IPS-15b (cell line): ENCODE data around the gene WIPF2.
A peak's percentile ranks its signal among the peaks of the same experiment; 100 is the strongest.
"Not testable (repeated sequence)": the region's sequence is repeated elsewhere in the genome, so short reads cannot be mapped to it uniquely, and the experiment has no call there.

Experiments
- H3K27me3 ChIP-seq: one replicate; pipeline ENCODE4 v1.6.1; 2013; ENCODE audit warnings: low read length; ENCODE audit not compliant: control insufficient read depth, insufficient read depth
- H3K36me3 ChIP-seq: one replicate; pipeline ENCODE4 v1.6.1; 2013; ENCODE audit warnings: low read length; ENCODE audit not compliant: control insufficient read depth, insufficient read depth
- H3K4me1 ChIP-seq: one replicate; pipeline ENCODE4 v1.6.1; 2013; ENCODE audit warnings: mild to moderate bottlenecking, low read length; ENCODE audit not compliant: control insufficient read depth, insufficient read depth
- H3K4me3 ChIP-seq: one replicate; pipeline ENCODE4 v1.5.1; 2013; ENCODE audit warnings: low read depth, low read length
- H3K9ac ChIP-seq: one replicate; pipeline ENCODE4 v1.6.1; 2013; ENCODE audit warnings: low read depth, mild to moderate bottlenecking, low read length
- H3K9me3 ChIP-seq: one replicate; pipeline ENCODE4 v1.6.1; 2013; ENCODE audit warnings: mild to moderate bottlenecking, low read length; ENCODE audit not compliant: control insufficient read depth, insufficient read depth

The WIPF2 gene

GRCh38 chr17:40287494-40288369 is 68.6 kb downstream of the WIPF2 start, which contains the start of gene CDC6:
TSS of gene CDC6 (plus strand) at chr17:40287879. CDS start at chr17:40289421, 1,542 bp downstream.
- peak within 1 kb of the TSS; percentile 93 for H3K4me3 ChIP-seq
- H3K9ac ChIP-seq = peak within 1 kb of the TSS; percentile 92
- H3K27me3 ChIP-seq = no peaks in the 10 kb centered on the region
- peaks cover 16% of the 10 kb centered on the region for H3K36me3 ChIP-seq
- no peaks in the 10 kb centered on the region for H3K9me3 ChIP-seq
- peaks cover 5% of the 10 kb centered on the region for H3K4me1 ChIP-seq

DNA sequence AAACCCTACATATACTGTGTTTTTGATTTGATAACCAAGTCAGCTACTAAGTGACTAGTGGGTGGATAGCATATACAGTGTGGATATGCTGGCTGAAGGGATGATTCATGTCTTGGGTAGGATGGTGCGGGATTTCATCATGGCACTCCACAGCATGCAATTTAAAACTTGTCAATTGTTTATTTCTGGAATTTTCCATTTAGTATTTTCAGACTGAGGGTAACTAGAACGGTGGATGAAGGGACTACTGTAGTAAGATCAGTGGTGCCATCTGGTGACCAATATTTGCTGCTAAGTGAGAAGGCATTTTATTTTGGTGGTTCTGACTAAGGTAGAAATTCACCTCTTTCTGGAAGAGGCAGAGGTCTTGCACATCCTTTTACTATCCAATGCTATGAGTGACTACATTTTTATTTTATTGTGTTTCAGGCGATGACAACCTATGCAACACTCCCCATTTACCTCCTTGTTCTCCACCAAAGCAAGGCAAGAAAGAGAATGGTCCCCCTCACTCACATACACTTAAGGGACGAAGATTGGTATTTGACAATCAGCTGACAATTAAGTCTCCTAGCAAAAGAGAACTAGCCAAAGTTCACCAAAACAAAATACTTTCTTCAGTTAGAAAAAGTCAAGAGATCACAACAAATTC is 71.7 kb downstream of the WIPF2 start:
- Histone ChIP-seq H3K36me3 (peaks cover 25% of the 10 kb centered on the region), H3K4me1 (peaks cover 5% of the 10 kb centered on the region), H3K9me3 (no peaks in the 10 kb centered on the region), H3K27me3 (no peaks in the 10 kb centered on the region), H3K9ac (no peak overlapping the region), H3K4me3 (no peak overlapping the region)

DNA sequence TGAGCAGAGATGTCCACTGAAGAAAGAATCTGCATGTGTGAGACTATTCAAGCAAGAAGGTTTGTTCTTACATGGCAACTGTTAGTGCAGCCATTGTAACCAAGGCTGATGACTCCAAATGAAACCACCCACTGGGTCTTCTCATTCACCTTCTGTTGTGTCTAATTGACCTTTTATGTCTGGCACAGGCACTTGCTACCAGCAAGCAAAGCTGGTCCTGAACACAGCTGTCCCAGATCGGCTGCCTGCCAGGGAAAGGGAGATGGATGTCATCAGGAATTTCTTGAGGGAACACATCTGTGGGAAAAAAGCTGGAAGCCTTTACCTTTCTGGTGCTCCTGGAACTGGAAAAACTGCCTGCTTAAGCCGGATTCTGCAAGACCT is 72.2 kb downstream of the WIPF2 start:
- Histone ChIP-seq H3K4me1 (peaks cover 5% of the 10 kb centered on the region), H3K9ac (no peak overlapping the region), H3K9me3 (no peaks in the 10 kb centered on the region), H3K27me3 (no peaks in the 10 kb centered on the region), H3K36me3 (peaks cover 25% of the 10 kb centered on the region), H3K4me3 (no peak overlapping the region)

DNA sequence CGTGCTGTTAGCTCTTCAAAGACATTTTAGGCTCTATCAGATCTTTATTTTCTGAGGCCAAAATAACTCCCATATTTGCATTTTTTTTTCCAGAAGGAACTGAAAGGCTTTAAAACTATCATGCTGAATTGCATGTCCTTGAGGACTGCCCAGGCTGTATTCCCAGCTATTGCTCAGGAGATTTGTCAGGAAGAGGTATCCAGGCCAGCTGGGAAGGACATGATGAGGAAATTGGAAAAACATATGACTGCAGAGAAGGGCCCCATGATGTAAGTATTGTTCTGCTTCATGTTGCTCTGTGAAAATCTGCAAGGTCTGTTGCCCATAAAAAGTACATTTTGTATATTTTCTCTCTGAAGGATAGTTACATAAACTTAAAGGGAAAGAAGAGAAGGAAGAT is 74.3 kb downstream of the WIPF2 start:
- Histone ChIP-seq H3K9ac (no peak overlapping the region), H3K36me3 (peaks cover 35% of the 10 kb centered on the region), H3K4me1 (peaks cover 3% of the 10 kb centered on the region), H3K9me3 (no peaks in the 10 kb centered on the region), H3K4me3 (no peak overlapping the region), H3K27me3 (no peaks in the 10 kb centered on the region)

- Histone ChIP-seq H3K9ac (no peak overlapping the region), H3K27me3 (no peaks in the 10 kb centered on the region), H3K4me3 (no peak overlapping the region), H3K4me1 (no peaks in the 10 kb centered on the region), H3K36me3 (peaks cover 36% of the 10 kb centered on the region), H3K9me3 (no peaks in the 10 kb centered on the region)
Measured at GRCh38 chr17:40295488-40296436, 76.7 kb downstream of the WIPF2 start.

- Histone ChIP-seq H3K9ac (no peak overlapping the region), H3K4me3 (no peak overlapping the region), H3K9me3 (no peaks in the 10 kb centered on the region), H3K27me3 (no peaks in the 10 kb centered on the region), H3K4me1 (no peaks in the 10 kb centered on the region), H3K36me3 (peaks cover 34% of the 10 kb centered on the region)
Measured at GRCh38 chr17:40297511-40297910, 78.4 kb downstream of the WIPF2 start.

DNA sequence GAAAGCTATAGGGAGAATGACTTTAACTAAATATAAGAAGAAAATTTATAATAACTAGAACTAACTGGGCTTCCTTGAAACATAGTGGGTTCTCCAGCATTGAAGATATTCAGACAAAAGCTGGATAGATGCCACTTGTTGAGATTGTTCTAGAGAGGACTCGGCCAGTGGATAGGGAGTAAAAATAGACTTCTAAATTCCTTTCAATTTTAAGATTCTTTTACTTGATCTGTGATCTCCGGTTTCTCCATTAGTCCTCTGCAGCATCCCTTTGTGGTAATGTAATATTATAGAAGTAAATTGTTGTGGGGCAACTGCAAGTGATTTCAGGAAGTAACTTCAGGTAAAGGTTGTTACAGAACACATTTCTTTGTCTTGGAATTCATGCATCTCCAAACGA is 79.6 kb downstream of the WIPF2 start:
- H3K9ac ChIP-seq = no peak overlapping the region
- peaks cover 36% of the 10 kb centered on the region for H3K36me3 ChIP-seq
- no peaks in the 10 kb centered on the region for H3K9me3 ChIP-seq
- no peaks in the 10 kb centered on the region for H3K27me3 ChIP-seq
- no peak overlapping the region for H3K4me3 ChIP-seq
- peaks cover 3% of the 10 kb centered on the region for H3K4me1 ChIP-seq

GRCh38 chr17:40299159-40299757 is 80.2 kb downstream of the WIPF2 start:
- not testable (repeated sequence) for H3K4me1 ChIP-seq, H3K27me3 ChIP-seq, H3K4me3 ChIP-seq, H3K9ac ChIP-seq, H3K9me3 ChIP-seq
- peaks cover 32% of the 10 kb centered on the region for H3K36me3 ChIP-seq

DNA sequence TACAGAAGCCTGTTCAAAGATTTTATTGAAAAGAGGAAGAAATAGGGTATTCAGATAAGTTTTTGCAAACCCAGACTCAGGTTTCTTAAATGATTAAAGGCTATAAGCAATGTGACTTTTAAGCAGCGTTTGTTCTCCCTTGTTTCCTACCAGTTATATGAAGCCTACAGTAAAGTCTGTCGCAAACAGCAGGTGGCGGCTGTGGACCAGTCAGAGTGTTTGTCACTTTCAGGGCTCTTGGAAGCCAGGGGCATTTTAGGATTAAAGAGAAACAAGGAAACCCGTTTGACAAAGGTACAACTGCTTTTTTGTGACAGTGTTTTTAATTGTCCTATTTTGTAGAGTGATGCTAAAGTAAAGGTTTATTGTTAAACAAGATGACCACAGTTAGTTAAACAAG is 82.2 kb downstream of the WIPF2 start:
- no peaks in the 10 kb centered on the region for H3K9me3 ChIP-seq
- H3K27me3 ChIP-seq = no peaks in the 10 kb centered on the region
- peaks cover 5% of the 10 kb centered on the region for H3K4me1 ChIP-seq
- no peak overlapping the region for H3K9ac ChIP-seq
- H3K36me3 ChIP-seq = peaks cover 32% of the 10 kb centered on the region
- no peak overlapping the region for H3K4me3 ChIP-seq

DNA sequence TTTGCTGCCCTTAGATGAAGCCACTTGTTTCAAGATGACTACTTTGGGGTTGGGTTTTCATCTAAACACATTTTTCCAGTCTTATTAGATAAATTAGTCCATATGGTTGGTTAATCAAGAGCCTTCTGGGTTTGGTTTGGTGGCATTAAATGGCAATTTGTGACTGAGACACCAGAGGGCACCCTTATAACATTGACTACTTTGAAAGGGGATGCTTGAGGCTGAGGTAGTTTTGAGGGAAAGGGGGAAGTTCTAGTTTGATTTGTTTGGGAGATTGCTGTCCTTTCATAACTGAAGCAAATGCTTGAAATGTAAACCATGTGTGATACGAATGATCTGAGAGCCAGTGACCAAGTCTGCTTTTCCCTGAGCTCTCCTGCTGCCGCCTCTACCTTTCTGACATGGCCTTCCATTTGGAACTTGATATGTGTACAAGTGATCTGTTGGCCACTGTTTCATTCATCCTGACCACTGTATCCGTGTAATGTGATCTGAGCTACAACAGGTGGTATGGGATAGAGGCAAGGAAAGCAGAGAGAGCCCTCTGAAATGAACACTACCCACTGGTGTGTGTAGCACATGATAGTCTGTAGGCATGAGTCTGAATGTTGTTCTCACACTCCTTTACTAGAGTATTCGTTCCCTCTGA is 84.0 kb downstream of the WIPF2 start:
- peaks cover 22% of the 10 kb centered on the region for H3K4me1 ChIP-seq
- peaks cover 21% of the 10 kb centered on the region for H3K36me3 ChIP-seq
- no peaks in the 10 kb centered on the region for H3K27me3 ChIP-seq
- no peak overlapping the region for H3K4me3 ChIP-seq
- no peaks in the 10 kb centered on the region for H3K9me3 ChIP-seq
- H3K9ac ChIP-seq = no peak overlapping the region
